HepG2 (cell line): ENCODE data around the gene TPM1. TPM values are rescaled to one million over a fixed set of nuclear protein-coding genes. Genes with fewer than 3 reads are reported as not detected.

ENCODE experiments used
- HHEX ChIP-seq: IDR thresholded peaks from 2 replicates; pipeline ENCODE4 v1.6.1; 2016; ENCODE audit warnings: control low read depth
- HMG20B ChIP-seq: conservative IDR thresholded peaks from 2 replicates; pipeline ENCODE4 v1.6.1; 2016; ENCODE audit warnings: missing genetic modification reagents, missing compliant biosample characterization
- KLF11 ChIP-seq: IDR thresholded peaks from 2 replicates; pipeline ENCODE4 v1.6.1; 2016; ENCODE audit warnings: missing compliant biosample characterization
- NR2F6 ChIP-seq, 2 experiments: IDR thresholded peaks; 2 replicates each; pipeline ENCODE4 v1.6.1; 2016; ENCODE audit warnings: antibody characterized with exemption in 1 of 2, mild to moderate bottlenecking in 1 of 2
- PAX8 ChIP-seq: sonication (generic); formaldehyde crosslinking; IDR thresholded peaks from 2 replicates; pipeline ENCODE4 v1.8.0; 2022; ENCODE audit warnings: mild to moderate bottlenecking, missing genetic modification reagents, borderline replicate concordance
- PCBP2 ChIP-seq: fragments of 200-400 bp; formaldehyde crosslinking; optimal IDR thresholded peaks from 2 replicates; pipeline ENCODE3; 2018; ENCODE audit warnings: low read length, low read depth; ENCODE audit not compliant: poor library complexity, severe bottlenecking
- PHF5A ChIP-seq: IDR thresholded peaks from one replicate; pipeline ENCODE4 v1.6.1; 2018; ENCODE audit warnings: low read depth, missing genetic modification reagents; ENCODE audit not compliant: unreplicated experiment
- SIX1 ChIP-seq: sonication (generic); formaldehyde crosslinking; IDR thresholded peaks from 2 replicates; pipeline ENCODE4 v1.4.0; 2020; ENCODE audit warnings: missing genetic modification reagents, borderline replicate concordance
- TERF1 ChIP-seq: sonication (generic); formaldehyde crosslinking; IDR thresholded peaks from 2 replicates; pipeline ENCODE4 v1.8.0; 2022; ENCODE audit warnings: mild to moderate bottlenecking, missing genetic modification reagents, moderate library complexity
- TMF1 ChIP-seq: sonication (generic); formaldehyde crosslinking; IDR thresholded peaks from 2 replicates; pipeline ENCODE4 v1.8.1; 2022; ENCODE audit warnings: low read depth, missing genetic modification reagents
- XRCC5 ChIP-seq: fragments of 200-400 bp; formaldehyde crosslinking; optimal IDR thresholded peaks from 2 replicates; pipeline ENCODE3; 2017; ENCODE audit warnings: mild to moderate bottlenecking, low read length
- YEATS4 ChIP-seq: sonication (generic); formaldehyde crosslinking; IDR thresholded peaks from 2 replicates; pipeline ENCODE4 v1.4.0; 2020; ENCODE audit warnings: missing genetic modification reagents, borderline replicate concordance
- ZBED4 ChIP-seq: sonication (generic); formaldehyde crosslinking; IDR thresholded peaks from 2 replicates; pipeline ENCODE4 v1.4.0; 2020; ENCODE audit warnings: missing genetic modification reagents, borderline replicate concordance
- ZNF121 ChIP-seq: sonication (generic); formaldehyde crosslinking; IDR thresholded peaks from 2 replicates; pipeline ENCODE4 v1.5.0; 2020; ENCODE audit warnings: mild to moderate bottlenecking, missing genetic modification reagents
- ZNF337 ChIP-seq: sonication (generic); formaldehyde crosslinking; IDR thresholded peaks from 2 replicates; pipeline ENCODE4 v1.5.1; 2020; ENCODE audit warnings: missing genetic modification reagents, low read depth, mild to moderate bottlenecking, borderline replicate concordance
- ZNF550 ChIP-seq: sonication (generic); formaldehyde crosslinking; IDR thresholded peaks from 2 replicates; pipeline ENCODE4 v1.4.0; 2020; ENCODE audit warnings: mild to moderate bottlenecking, missing genetic modification reagents, borderline replicate concordance
- ZNF609 ChIP-seq: sonication (generic); formaldehyde crosslinking; IDR thresholded peaks from 2 replicates; pipeline ENCODE4 v1.4.0; 2020; ENCODE audit warnings: mild to moderate bottlenecking, missing genetic modification reagents, borderline replicate concordance
- ZNF652 ChIP-seq: IDR thresholded peaks from 2 replicates; pipeline ENCODE4 v1.6.1; 2016; ENCODE audit warnings: low read depth, borderline replicate concordance
- ZNF674 ChIP-seq: sonication (generic); formaldehyde crosslinking; IDR thresholded peaks from 2 replicates; pipeline ENCODE4 v1.5.0; 2020; ENCODE audit warnings: low read depth, mild to moderate bottlenecking, missing genetic modification reagents
- ZSCAN30 ChIP-seq: sonication (generic); formaldehyde crosslinking; IDR thresholded peaks from 2 replicates; pipeline ENCODE4 v1.5.0; 2020; ENCODE audit warnings: mild to moderate bottlenecking, missing genetic modification reagents
- polyA plus RNA-seq, 8 experiments: library from polyadenylated mRNA; depleted of rRNA in 3 of 8; stranded (reverse) in 7 of 8; unstranded in 1 of 8; fragments of >200 nt; fragmentation: Illumina TruSeq in 4 of 8; extraction: Trizol in 4 of 8; gene quantifications; 2 replicates each; pipeline versions ENCODE4 v1.2.1 to v1.2.3, GENCODE V29; 2011 to 2016; ENCODE audit warnings: low read depth in 4 of 8, missing spikeins in 1 of 8, mixed read lengths in 1 of 8; ENCODE audit not compliant: insufficient read depth in 1 of 8
- total RNA-seq, 5 experiments: library from RNA; depleted of rRNA; stranded (reverse); fragments of >200 nt; fragmentation: Illumina TruSeq; extraction: Trizol; gene quantifications; 2 replicates each; pipeline ENCODE4 v1.2.3, GENCODE V29; 2016; ENCODE audit warnings: low read depth in 1 of 5

TPM1 gene
- total and polyA plus RNA-seq, 2 of the 13 experiments (the other 11 are each of a cell fraction or from before 2014, with no cell fraction given), result 98.9 to 109 TPM

- TF ChIP-seq ZNF609 (CRISPR knock-in tag) (no peak), ZNF674 (CRISPR knock-in tag) (no peak), ZBED4 (CRISPR knock-in tag) (no peak), ZNF337 (no peak), ZNF652 (CRISPR knock-in tag) (no peak), TERF1 (CRISPR knock-in tag) (no peak), HHEX (CRISPR knock-in tag) (no peak), NR2F6 (IDR thresholded peaks at IDR 0.05) (peak; percentile 58), NR2F6 (CRISPR knock-in tag; IDR thresholded peaks at IDR 0.05) (peak; percentile 51; the same call in 1 of the 2 replicates), PAX8 (CRISPR knock-in tag) (no peak), TMF1 (CRISPR knock-in tag) (no peak), YEATS4 (CRISPR knock-in tag) (no peak), PHF5A (CRISPR knock-in tag) (no peak), PCBP2 (no peak), HMG20B (CRISPR knock-in tag) (no peak), XRCC5 (no peak), SIX1 (no peak), ZNF550 (CRISPR knock-in tag) (no peak), ZSCAN30 (no peak), ZNF121 (peak; percentile 72), KLF11 (CRISPR knock-in tag) (no peak)
Observed at GRCh38 chr15:63082366-63082765, 39.8 kb downstream of the TPM1 start (continued).
